ENCODE measurements around the gene NTHL1.

GRCh38 chr16:2009164-2009711 lies 38.4 kb downstream of the NTHL1 start:
- TF ChIP-seq CTCF (IDR thresholded peaks at IDR 0.05; ENCODE audit: insufficient read depth, low read depth, low read length): no peak
- TF ChIP-seq EZH2 (IDR thresholded peaks at IDR 0.05; ENCODE audit: insufficient read depth, low read length): no peak

All from astrocyte (in vitro differentiated cells and primary cell).